KMS-11 (cell line): ENCODE results near the gene ADAMTS9.

ENCODE experiments used
- H2AFZ ChIP-seq: fragments of 200-600 bp; sonication (generic); 2 replicates; pipeline ENCODE4 v1.6.1; 2016; ENCODE audit warnings: antibody characterized with exemption, mixed run types, low read depth
- H3K27ac ChIP-seq: fragments of 200-600 bp; sonication (generic); 2 replicates; pipeline ENCODE4 v1.6.1; 2016; ENCODE audit warnings: mild to moderate bottlenecking, mixed run types
- H3K27me3 ChIP-seq: fragments of 200-600 bp; sonication (generic); 2 replicates; pipeline ENCODE4 v1.6.1; 2017; ENCODE audit warnings: mild to moderate bottlenecking, low read depth, mixed run types, moderate library complexity; ENCODE audit not compliant: insufficient read depth
- H3K36me3 ChIP-seq: fragments of 200-600 bp; sonication (generic); 2 replicates; pipeline ENCODE4 v1.6.1; 2017; ENCODE audit warnings: mild to moderate bottlenecking, mixed run types; ENCODE audit not compliant: insufficient read depth
- H3K4me1 ChIP-seq: fragments of 200-600 bp; sonication (generic); 2 replicates; pipeline ENCODE4 v1.6.1; 2016; ENCODE audit warnings: mild to moderate bottlenecking, low read depth, mixed run types; ENCODE audit not compliant: poor library complexity, severe bottlenecking
- H3K4me2 ChIP-seq: fragments of 200-600 bp; sonication (generic); 2 replicates; pipeline ENCODE4 v1.7.0; 2016; ENCODE audit warnings: mild to moderate bottlenecking, mixed run types
- H3K4me3 ChIP-seq: fragments of 200-600 bp; sonication (generic); IDR thresholded peaks from 2 replicates; pipeline ENCODE4 v1.6.1; 2017; ENCODE audit warnings: low read depth, low read length, mixed read lengths; ENCODE audit not compliant: insufficient read depth
- H3K79me2 ChIP-seq: fragments of 200-600 bp; sonication (generic); 2 replicates; pipeline ENCODE4 v1.6.1; 2016; ENCODE audit warnings: low read depth, mixed run types; ENCODE audit not compliant: insufficient read depth
- H3K9ac ChIP-seq: fragments of 200-600 bp; sonication (generic); 2 replicates; pipeline ENCODE4 v1.6.1; 2016; ENCODE audit warnings: mild to moderate bottlenecking, mixed run types
- H4K20me1 ChIP-seq: fragments of 200-600 bp; sonication (generic); 2 replicates; pipeline ENCODE4 v1.6.1; 2016; ENCODE audit warnings: mild to moderate bottlenecking, mixed run types; ENCODE audit not compliant: insufficient read depth
- TF ChIP-seq, protein P1 (sequence below): fragments of 200-600 bp; sonication (generic); conservative IDR thresholded peaks from 2 replicates; pipeline ENCODE4 v1.6.1; 2017; ENCODE audit warnings: low read depth, mild to moderate bottlenecking, antibody characterized with exemption, low read length, moderate library complexity, mixed read lengths

The ADAMTS9 gene

DNA sequence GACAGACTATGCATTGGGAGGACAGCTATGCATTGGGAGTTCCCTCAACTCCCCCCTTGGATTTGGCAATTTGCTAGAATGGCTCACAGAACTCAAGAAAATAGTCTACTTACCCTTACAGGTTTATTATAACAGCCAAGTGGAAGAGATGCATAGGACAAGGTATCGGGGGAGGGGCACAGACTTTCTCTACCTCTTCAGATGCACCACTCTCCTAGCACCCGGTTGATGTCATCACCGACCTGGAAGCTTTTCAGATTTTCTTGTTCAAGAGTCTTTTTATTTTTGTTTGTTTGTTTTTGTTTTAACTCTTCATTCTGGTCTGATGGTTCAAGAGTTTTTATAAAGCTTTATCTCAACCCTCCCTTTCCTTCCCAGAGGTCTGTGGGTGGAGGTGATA is 20.7 kb upstream of the ADAMTS9 start:
- no peaks in the 10 kb centered on the region for H3K27me3 ChIP-seq
- H3K79me2 ChIP-seq = no peaks in the 10 kb centered on the region
- no peak overlapping the region for H3K27ac ChIP-seq
- no peak overlapping the region for H3K4me3 ChIP-seq
- H4K20me1 ChIP-seq = no peaks in the 10 kb centered on the region
- no peak overlapping the region for H3K4me2 ChIP-seq
- H3K4me1 ChIP-seq = no peaks in the 10 kb centered on the region
- no peak overlapping the region for H2AFZ ChIP-seq
- H3K9ac ChIP-seq = no peak overlapping the region
- H3K36me3 ChIP-seq = no peaks in the 10 kb centered on the region
- TF ChIP-seq, protein P1, sequence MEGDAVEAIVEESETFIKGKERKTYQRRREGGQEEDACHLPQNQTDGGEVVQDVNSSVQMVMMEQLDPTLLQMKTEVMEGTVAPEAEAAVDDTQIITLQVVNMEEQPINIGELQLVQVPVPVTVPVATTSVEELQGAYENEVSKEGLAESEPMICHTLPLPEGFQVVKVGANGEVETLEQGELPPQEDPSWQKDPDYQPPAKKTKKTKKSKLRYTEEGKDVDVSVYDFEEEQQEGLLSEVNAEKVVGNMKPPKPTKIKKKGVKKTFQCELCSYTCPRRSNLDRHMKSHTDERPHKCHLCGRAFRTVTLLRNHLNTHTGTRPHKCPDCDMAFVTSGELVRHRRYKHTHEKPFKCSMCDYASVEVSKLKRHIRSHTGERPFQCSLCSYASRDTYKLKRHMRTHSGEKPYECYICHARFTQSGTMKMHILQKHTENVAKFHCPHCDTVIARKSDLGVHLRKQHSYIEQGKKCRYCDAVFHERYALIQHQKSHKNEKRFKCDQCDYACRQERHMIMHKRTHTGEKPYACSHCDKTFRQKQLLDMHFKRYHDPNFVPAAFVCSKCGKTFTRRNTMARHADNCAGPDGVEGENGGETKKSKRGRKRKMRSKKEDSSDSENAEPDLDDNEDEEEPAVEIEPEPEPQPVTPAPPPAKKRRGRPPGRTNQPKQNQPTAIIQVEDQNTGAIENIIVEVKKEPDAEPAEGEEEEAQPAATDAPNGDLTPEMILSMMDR = no peak

DNA sequence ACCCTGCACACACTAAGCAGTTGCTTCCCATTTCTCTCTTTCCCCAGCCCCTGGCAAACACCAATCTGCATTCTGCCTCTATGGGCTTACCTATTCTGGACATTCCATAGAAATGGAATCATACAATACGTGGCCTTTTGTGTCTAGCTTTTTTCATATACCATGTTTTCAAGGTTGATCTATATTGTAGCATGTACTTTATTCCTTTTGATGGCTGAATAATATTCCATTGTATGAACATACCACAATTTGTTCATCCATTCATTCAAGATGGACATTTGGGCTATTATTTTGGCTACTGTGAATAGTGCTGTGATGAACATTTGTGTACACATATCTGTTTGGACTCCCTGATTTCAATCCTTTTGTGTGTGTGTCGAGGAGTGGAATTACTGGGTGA is 18.1 kb upstream of the ADAMTS9 start:
- TF ChIP-seq, protein P1 = no peak
- H3K36me3 ChIP-seq = no peaks in the 10 kb centered on the region

DNA sequence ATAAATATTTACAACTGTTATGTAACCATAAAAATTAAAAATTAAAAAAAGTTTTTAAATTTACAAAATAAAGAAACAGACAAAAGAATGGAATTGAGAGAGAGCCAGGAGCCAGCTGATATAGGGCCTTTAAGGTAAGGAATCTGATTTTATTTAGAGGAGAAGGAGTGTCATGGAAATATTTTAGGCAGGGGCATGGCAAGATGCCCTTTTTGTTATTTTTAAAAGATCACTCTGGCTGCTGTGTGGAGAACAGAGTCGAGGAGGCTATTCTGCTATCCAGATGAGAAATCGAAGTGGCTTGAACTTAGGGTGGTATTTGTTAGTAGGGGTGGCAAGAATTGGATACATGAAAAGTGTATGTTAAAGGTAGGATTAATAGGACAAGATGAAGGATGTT is 9.1 kb upstream of the ADAMTS9 start:
- no peak overlapping the region for H3K4me2 ChIP-seq
- no peaks in the 10 kb centered on the region for H3K79me2 ChIP-seq
- H3K36me3 ChIP-seq = no peaks in the 10 kb centered on the region
- no peaks in the 10 kb centered on the region for H4K20me1 ChIP-seq
- no peak overlapping the region for H3K4me3 ChIP-seq
- H3K9ac ChIP-seq = no peak overlapping the region
- no peaks in the 10 kb centered on the region for H3K4me1 ChIP-seq
- no peak overlapping the region for H3K27ac ChIP-seq
- TF ChIP-seq, protein P1 = no peak
- no peaks in the 10 kb centered on the region for H3K27me3 ChIP-seq
- no peak overlapping the region for H2AFZ ChIP-seq

More for the DNA sequence above, 18.1 kb upstream of the ADAMTS9 start:
- no peaks in the 10 kb centered on the region for H3K27me3 ChIP-seq
- no peaks in the 10 kb centered on the region for H3K79me2 ChIP-seq
- no peaks in the 10 kb centered on the region for H4K20me1 ChIP-seq
- H3K9ac ChIP-seq = no peak overlapping the region
- H3K4me2 ChIP-seq = no peak overlapping the region
- H3K4me3 ChIP-seq = no peak overlapping the region
- no peaks in the 10 kb centered on the region for H3K4me1 ChIP-seq
- H2AFZ ChIP-seq = no peak overlapping the region
- H3K27ac ChIP-seq = no peak overlapping the region

DNA sequence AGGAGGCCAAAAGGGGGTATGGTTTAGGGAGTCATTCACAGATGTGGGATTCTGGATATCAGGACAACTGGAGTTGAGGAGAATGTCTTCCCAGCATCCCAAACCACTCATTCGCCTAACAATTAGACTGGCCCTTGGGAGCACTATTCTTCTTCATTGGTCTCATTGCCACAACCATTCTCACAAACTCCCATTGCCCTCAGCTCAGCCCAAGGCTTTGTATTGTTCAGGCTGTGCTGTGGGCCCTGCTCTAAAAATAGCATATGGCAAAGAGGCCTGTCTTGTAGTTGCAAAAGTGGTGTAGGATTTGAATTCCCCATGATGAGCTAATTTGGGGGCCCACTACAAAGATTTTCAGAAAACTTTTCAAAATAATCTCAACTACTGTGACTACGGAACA is 6.3 kb upstream of the ADAMTS9 start:
- H3K4me2 ChIP-seq = no peak overlapping the region
- no peaks in the 10 kb centered on the region for H3K27me3 ChIP-seq
- H3K36me3 ChIP-seq = no peaks in the 10 kb centered on the region
- TF ChIP-seq, protein P1 = no peak
- no peak overlapping the region for H3K27ac ChIP-seq
- H4K20me1 ChIP-seq = no peaks in the 10 kb centered on the region
- H3K4me3 ChIP-seq = no peak overlapping the region
- no peak overlapping the region for H2AFZ ChIP-seq
- H3K9ac ChIP-seq = no peak overlapping the region
- H3K4me1 ChIP-seq = no peaks in the 10 kb centered on the region
- H3K79me2 ChIP-seq = no peaks in the 10 kb centered on the region
